IMR-90 (cell line): ENCODE measurements around the gene DNAJC11. TPM values are rescaled to one million over a fixed set of nuclear protein-coding genes. Genes with fewer than 3 reads are reported as not detected.

Source experiments
- ATAC-seq: fragments of 200-7000 bp; cut with Tn5 transposase; 2 replicates; pipeline ENCODE4 v1.9.1; 2020; ENCODE audit warnings: low read depth, mild to moderate bottlenecking, moderate library complexity
- BruUV-seq: library from RNA; stranded (reverse); fragments of 400-500 nt; replicated peaks from 2 replicates; lab custom pipeline; 2021; lab: Mats Ljungman, UMichigan
- CTCF ChIA-PET: fragments of 300-600 bp; formaldehyde crosslinking; extraction: SDS; loops from one replicate; lab custom pipeline; 2021; ENCODE audit warnings: antibody characterized with exemption; lab: Yijun Ruan, JAX
- POLR2A ChIA-PET: fragments of 300-600 bp; sonication (Branson Sonifier 250); formaldehyde crosslinking; loops from one replicate; lab custom pipeline; 2022; ENCODE audit warnings: antibody characterized with exemption; ENCODE audit not compliant: unreplicated experiment; lab: Charles Lee
- DNase-seq: peaks from one replicate; pipeline ENCODE4 v3.0.0; 2013
- H2AFZ ChIP-seq: replicated peaks from 2 replicates; pipeline ENCODE3; 2013; ENCODE audit warnings: low read length, mild to moderate bottlenecking; ENCODE audit not compliant: poor library complexity
- H2AK5ac ChIP-seq: 2 replicates; pipeline ENCODE4 v1.6.1; 2013; ENCODE audit warnings: low read depth, low read length, inconsistent platforms
- H2AK9ac ChIP-seq: replicated peaks from 2 replicates; pipeline ENCODE3; 2013; ENCODE audit warnings: mild to moderate bottlenecking, low read depth, low read length, moderate library complexity; ENCODE audit not compliant: poor library complexity
- H2BK120ac ChIP-seq: 2 replicates; pipeline ENCODE4 v1.6.1; 2013; ENCODE audit warnings: low read depth, low read length, inconsistent platforms
- H2BK15ac ChIP-seq: 3 replicates; pipeline ENCODE4 v1.6.1; 2013; ENCODE audit warnings: low read depth, low read length, inconsistent platforms
- H2BK20ac ChIP-seq: 2 replicates; pipeline ENCODE4 v1.6.1; 2013; ENCODE audit warnings: low read depth, mild to moderate bottlenecking, inconsistent platforms, low read length, moderate library complexity
- H2BK5ac ChIP-seq: 2 replicates; pipeline ENCODE4 v1.6.1; 2013; ENCODE audit warnings: mild to moderate bottlenecking, low read depth, low read length, inconsistent platforms; ENCODE audit not compliant: poor library complexity, severe bottlenecking
- H3K14ac ChIP-seq: replicated peaks from 2 replicates; pipeline ENCODE4 v1.6.1; 2013; ENCODE audit warnings: low read depth, low read length, inconsistent platforms
- H3K18ac ChIP-seq: 2 replicates; pipeline ENCODE4 v1.6.1; 2013; ENCODE audit warnings: low read depth, low read length, control low read depth
- H3K23ac ChIP-seq: 2 replicates; pipeline ENCODE4 v1.6.1; 2013; ENCODE audit warnings: low read depth, low read length, inconsistent platforms
- H3K27ac ChIP-seq: 2 replicates; pipeline ENCODE4 v1.5.1; 2013; ENCODE audit warnings: mild to moderate bottlenecking, control low read depth, low read length; ENCODE audit not compliant: insufficient read depth
- H3K27me3 ChIP-seq: 2 replicates; pipeline ENCODE4 v1.6.1; 2013; ENCODE audit warnings: low read length; ENCODE audit not compliant: control insufficient read depth, insufficient read depth
- H3K36me3 ChIP-seq: 2 replicates; pipeline ENCODE4 v1.6.1; 2013; ENCODE audit warnings: low read length, mixed read lengths; ENCODE audit not compliant: control insufficient read depth, insufficient read depth
- H3K4ac ChIP-seq: 2 replicates; pipeline ENCODE4 v1.6.1; 2013; ENCODE audit warnings: low read depth, low read length, inconsistent platforms
- H3K4me1 ChIP-seq: 2 replicates; pipeline ENCODE4 v1.6.1; 2013; ENCODE audit warnings: low read length, mixed read lengths; ENCODE audit not compliant: control insufficient read depth, insufficient read depth
- H3K4me2 ChIP-seq: 2 replicates; pipeline ENCODE4 v1.6.1; 2013; ENCODE audit warnings: low read depth, mild to moderate bottlenecking, control low read depth, low read length, moderate library complexity
- H3K4me3 ChIP-seq: 2 replicates; pipeline ENCODE4 v1.5.1; 2013; ENCODE audit warnings: low read depth, mild to moderate bottlenecking, control low read depth, low read length, moderate library complexity; ENCODE audit not compliant: insufficient read depth
- H3K56ac ChIP-seq: 2 replicates; pipeline ENCODE4 v1.6.1; 2013; ENCODE audit warnings: low read length, inconsistent platforms; ENCODE audit not compliant: insufficient read depth; ENCODE audit errors: extremely low read depth
- H3K79me1 ChIP-seq, 2 experiments: 2 replicates each; pipeline ENCODE4 v1.6.1; 2013; ENCODE audit warnings: low read length in 2 of 2, inconsistent platforms in 1 of 2, low read depth in 1 of 2
- H3K9ac ChIP-seq: 2 replicates; pipeline ENCODE4 v1.6.1; 2013; ENCODE audit warnings: low read depth, low read length, control low read depth
- H3K9me1 ChIP-seq: 2 replicates; pipeline ENCODE4 v1.6.1; 2013; ENCODE audit warnings: low read length, inconsistent platforms; ENCODE audit not compliant: insufficient read depth
- H3K9me3 ChIP-seq: 2 replicates; pipeline ENCODE4 v1.6.1; 2013; ENCODE audit warnings: low read length; ENCODE audit not compliant: control insufficient read depth, insufficient read depth
- H4K20me1 ChIP-seq: 2 replicates; pipeline ENCODE4 v1.6.1; 2013; ENCODE audit warnings: low read length, inconsistent platforms; ENCODE audit not compliant: insufficient read depth
- H4K5ac ChIP-seq: 2 replicates; pipeline ENCODE4 v1.6.1; 2013; ENCODE audit warnings: mild to moderate bottlenecking, low read depth, low read length, control low read depth
- H4K8ac ChIP-seq, 2 experiments: 2 replicates each; pipeline ENCODE4 v1.6.1; 2013; ENCODE audit warnings: low read depth in 2 of 2, low read length in 2 of 2, control low read depth in 1 of 2, inconsistent platforms in 1 of 2
- H4K91ac ChIP-seq: 2 replicates; pipeline ENCODE4 v1.6.1; 2013; ENCODE audit warnings: low read depth, low read length, inconsistent platforms; ENCODE audit not compliant: insufficient read depth
- BHLHE40 ChIP-seq: fragments of 150-350 bp; IDR thresholded peaks from 2 replicates; pipeline ENCODE4 v1.6.1; 2016; ENCODE audit warnings: mild to moderate bottlenecking, low read depth, low read length
- CEBPB ChIP-seq: IDR thresholded peaks from 2 replicates; pipeline ENCODE4 v1.6.1; 2012; ENCODE audit warnings: low read depth, low read length, improper control_type of control experiment
- CHD1 ChIP-seq: IDR thresholded peaks from 2 replicates; pipeline ENCODE4 v1.6.1; 2012; ENCODE audit warnings: low read depth, low read length, improper control_type of control experiment
- CTCF ChIP-seq: conservative IDR thresholded peaks from 2 replicates; pipeline ENCODE4 v1.5.1; 2012; ENCODE audit warnings: mild to moderate bottlenecking, low read depth, low read length, improper control_type of control experiment
- ELK1 ChIP-seq: fragments of 150-350 bp; IDR thresholded peaks from 2 replicates; pipeline ENCODE4 v1.6.1; 2016; ENCODE audit warnings: low read depth, mild to moderate bottlenecking, low read length, moderate library complexity, borderline replicate concordance
- FOS ChIP-seq: fragments of 150-350 bp; IDR thresholded peaks from 2 replicates; pipeline ENCODE4 v1.6.1; 2016; ENCODE audit warnings: low read depth, low read length
- MAFK ChIP-seq: IDR thresholded peaks from 2 replicates; pipeline ENCODE4 v1.6.1; 2012; ENCODE audit warnings: low read depth, low read length, improper control_type of control experiment
- MAZ ChIP-seq: IDR thresholded peaks from 2 replicates; pipeline ENCODE4 v1.6.1; 2012; ENCODE audit warnings: low read depth, mild to moderate bottlenecking, low read length, improper control_type of control experiment, moderate library complexity, borderline replicate concordance
- MXI1 ChIP-seq: IDR thresholded peaks from 2 replicates; pipeline ENCODE4 v1.6.1; 2012; ENCODE audit warnings: low read depth, mild to moderate bottlenecking, low read length, moderate library complexity, borderline replicate concordance
- NFE2L2 ChIP-seq: fragments of 150-350 bp; IDR thresholded peaks from 2 replicates; pipeline ENCODE4 v1.6.1; 2016; ENCODE audit warnings: low read depth, mild to moderate bottlenecking, low read length
- POLR2A ChIP-seq: IDR thresholded peaks from 2 replicates; pipeline ENCODE4 v1.6.1; 2012; ENCODE audit warnings: mild to moderate bottlenecking, low read depth, low read length
- RAD21 ChIP-seq: IDR thresholded peaks from 2 replicates; pipeline ENCODE4 v1.6.1; 2012; ENCODE audit warnings: low read length, improper control_type of control experiment
- RFX5 ChIP-seq: IDR thresholded peaks from 2 replicates; pipeline ENCODE4 v1.8.0; 2012; ENCODE audit warnings: low read depth, mild to moderate bottlenecking, low read length, moderate library complexity
- SMC3 ChIP-seq: fragments of 150-350 bp; IDR thresholded peaks from 2 replicates; pipeline ENCODE4 v1.6.1; 2016; ENCODE audit warnings: low read depth, mild to moderate bottlenecking, antibody characterized with exemption, low read length, moderate library complexity
- USF2 ChIP-seq: fragments of 150-350 bp; IDR thresholded peaks from 2 replicates; pipeline ENCODE4 v1.6.1; 2017; ENCODE audit warnings: mild to moderate bottlenecking, antibody characterized with exemption, low read length, low read depth
- WGBS, 2 experiments: methylation state at CpG; one replicate each; pipeline versions ENCODE4 v1.1.5 to v1.1.7; 2013; ENCODE audit warnings: missing lambda C conversion rate in 2 of 2; ENCODE audit not compliant: insufficient read length in 1 of 2; ENCODE audit errors: extremely low coverage in 2 of 2; 5-methylcytosine and 5-hydroxymethylcytosine counted together
- dilution Hi-C: fragments of 300-500 bp; cut with HindIII; formaldehyde crosslinking; loops from one replicate; pipeline ENCODE4 v1.14.3; 2018; ENCODE audit warnings: low sequenced_read_pairs; ENCODE audit not compliant: unreplicated experiment
- in situ Hi-C: fragments of 300-500 bp; cut with MboI; formaldehyde crosslinking; loops from 3 replicates; pipeline ENCODE4 v1.14.3; 2019; ENCODE audit warnings: low sequenced_read_pairs, inconsistent platforms, mixed read lengths
- intact Hi-C: fragments of 100-400 bp; cut with micrococcal nuclease; formaldehyde crosslinking; loops from 2 replicates; pipeline ENCODE4 v1.10.0; 2022
- polyA plus RNA-seq, 3 experiments: library from polyadenylated mRNA; depleted of rRNA; stranded (reverse); fragments of >200 nt; gene quantifications; 2 replicates each; pipeline ENCODE4 v1.2.3, GENCODE V29; 2012; ENCODE audit warnings: low replicate concordance in 1 of 3
- total RNA-seq: library from RNA; depleted of rRNA; stranded (reverse); fragments of >200 nt; gene quantifications from 2 replicates; pipeline ENCODE4 v1.2.3, GENCODE V29; 2012

DNAJC11 gene
- total and polyA plus RNA-seq, 2 of the 4 experiments (the other 2 are of a cell fraction) = 38.7 to 48.5 TPM

- Histone ChIP-seq H4K20me1 (peaks cover 34% of the 10 kb centered on the region), H3K4me1 (peaks cover 14% of the 10 kb centered on the region), H3K4me3 (no peak overlapping the region), H3K9me1 (peaks cover 10% of the 10 kb centered on the region), H2BK20ac (peak overlapping the region; percentile 80), H2AK5ac (peak overlapping the region; percentile 79), H3K4ac (peak overlapping the region; percentile 85), H3K56ac (peak overlapping the region; percentile 94), H2AK9ac (peak overlapping the region; percentile 88), H2BK5ac (peak overlapping the region; percentile 96), H3K9ac (peak overlapping the region; percentile 81), H3K14ac (peak overlapping the region; percentile 95), H2BK15ac (peak overlapping the region; percentile 89), H2AFZ (peak overlapping the region; percentile 96), H3K4me2 (peak overlapping the region; percentile 75), H3K23ac (peak overlapping the region; percentile 84), H3K18ac (peak overlapping the region; percentile 81), H3K79me1 (peaks cover 0 to 37% of the 10 kb centered on the region in 2 experiments; a peak in 2 of 4 replicates), H3K27ac (peak overlapping the region; percentile 95), H4K5ac (peak overlapping the region; percentile 96), H3K36me3 (peaks cover 3% of the 10 kb centered on the region; the same call in 1 of the 2 replicates), H2BK120ac (peak overlapping the region; percentile 95), H3K27me3 (no peaks in the 10 kb centered on the region), H4K91ac (peak overlapping the region; percentile 96), H3K9me3 (no peaks in the 10 kb centered on the region), H4K8ac (peak overlapping the region; percentile 98)
- dilution Hi-C loops (no loop called here), in situ Hi-C loops (no loop called here), intact Hi-C loops (loop anchor here (1.0 kb wide), 1 partner anchor 9 kb away; the partner anchor contains the start of gene PHF13)
- BruUV-seq = no TSS peak
- ATAC-seq (peak; percentile 16), DNase-seq (peak; percentile 86)
- ChIA-PET CTCF (no interaction called here), POLR2A (no interaction called here)
- WGBS, 2 experiments = 10% methylated on average over 15 of the region's 19 CpGs; no CpG with 5 or more reads in 1 of the 2 experiments
- TF ChIP-seq MAZ (no peak; the same call in 1 of the 2 replicates), BHLHE40 (no peak), USF2 (peak; percentile 67; the same call in 1 of the 2 replicates), POLR2A (no peak), RAD21 (no peak), CEBPB (peak; percentile 91), RFX5 (no peak), MXI1 (peak; percentile 87; the same call in 1 of the 2 replicates), CTCF (no peak), CHD1 (no peak), ELK1 (no peak), SMC3 (no peak), FOS (no peak), MAFK (0 out of 2 replicates have a peak, but pooled peaks have one; percentile 29), NFE2L2 (no peak)
These were observed 97.6 kb downstream of the DNAJC11 start for GRCh38 chr1:6603915-6604558.
